A673 (cell line): ENCODE measurements around the gene ATP7B.

Experiments used
- EZH2 ChIP-seq: fragments of 200-600 bp; sonication (generic); IDR thresholded peaks from 2 replicates; pipeline ENCODE4 v1.6.1; 2017; ENCODE audit warnings: borderline replicate concordance, low read depth, mild to moderate bottlenecking, mixed read lengths, antibody characterized with exemption, low read length; ENCODE audit not compliant: poor library complexity, severe bottlenecking
- TF ChIP-seq, protein P1 (sequence below): fragments of 300-800, 200-600 bp; sonication (generic); conservative IDR thresholded peaks from 2 replicates; pipeline ENCODE4 v1.5.1; 2017; ENCODE audit warnings: low read depth, mild to moderate bottlenecking, antibody characterized with exemption, low read length, moderate library complexity, mixed read lengths

DNA sequence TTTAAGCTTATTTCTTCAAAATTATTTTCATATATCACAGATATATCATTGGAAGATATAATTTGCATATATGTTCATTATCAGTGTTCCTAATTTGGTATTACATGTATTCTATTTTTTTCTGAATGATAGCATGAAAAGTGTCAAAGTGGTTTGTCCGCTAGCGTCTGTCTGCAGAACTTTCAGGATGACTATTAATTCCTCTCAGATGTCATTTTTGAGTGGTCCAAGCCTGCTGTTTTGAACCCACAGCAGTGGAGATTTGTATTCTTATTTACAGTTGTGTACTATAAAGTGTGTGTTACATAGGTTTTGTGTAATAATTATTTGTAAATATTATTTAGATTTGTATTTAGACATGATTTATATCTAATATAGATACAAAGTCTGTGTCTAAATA lies 21.8 kb upstream of the ATP7B start:
- TF ChIP-seq, protein P1, sequence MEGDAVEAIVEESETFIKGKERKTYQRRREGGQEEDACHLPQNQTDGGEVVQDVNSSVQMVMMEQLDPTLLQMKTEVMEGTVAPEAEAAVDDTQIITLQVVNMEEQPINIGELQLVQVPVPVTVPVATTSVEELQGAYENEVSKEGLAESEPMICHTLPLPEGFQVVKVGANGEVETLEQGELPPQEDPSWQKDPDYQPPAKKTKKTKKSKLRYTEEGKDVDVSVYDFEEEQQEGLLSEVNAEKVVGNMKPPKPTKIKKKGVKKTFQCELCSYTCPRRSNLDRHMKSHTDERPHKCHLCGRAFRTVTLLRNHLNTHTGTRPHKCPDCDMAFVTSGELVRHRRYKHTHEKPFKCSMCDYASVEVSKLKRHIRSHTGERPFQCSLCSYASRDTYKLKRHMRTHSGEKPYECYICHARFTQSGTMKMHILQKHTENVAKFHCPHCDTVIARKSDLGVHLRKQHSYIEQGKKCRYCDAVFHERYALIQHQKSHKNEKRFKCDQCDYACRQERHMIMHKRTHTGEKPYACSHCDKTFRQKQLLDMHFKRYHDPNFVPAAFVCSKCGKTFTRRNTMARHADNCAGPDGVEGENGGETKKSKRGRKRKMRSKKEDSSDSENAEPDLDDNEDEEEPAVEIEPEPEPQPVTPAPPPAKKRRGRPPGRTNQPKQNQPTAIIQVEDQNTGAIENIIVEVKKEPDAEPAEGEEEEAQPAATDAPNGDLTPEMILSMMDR = no peak
- TF ChIP-seq EZH2 = no peak
